K562 (cell line): ENCODE data around the gene YAF2.

Experiments
- CEBPG ChIP-seq, 3 experiments: fragments of 200-800 bp in 1 of 3; sonication (Bioruptor generic) in 1 of 3; sonication (generic) in 1 of 3; formaldehyde crosslinking in 1 of 3; IDR thresholded peaks in 2 of 3; conservative IDR thresholded peaks in 1 of 3; 2 replicates each; pipeline versions ENCODE4 v1.6.1 to v1.8.0; 2016 to 2022; ENCODE audit warnings: missing compliant biosample characterization in 2 of 3, missing genetic modification characterization in 2 of 3, mild to moderate bottlenecking in 1 of 3, missing genetic modification reagents in 1 of 3
- CTCF ChIP-seq, 3 experiments: IDR thresholded peaks in 2 of 3; conservative IDR thresholded peaks in 1 of 3; 2 replicates each; pipeline ENCODE4 v1.5.1; 2011 to 2012; ENCODE audit warnings: low read length in 3 of 3, mild to moderate bottlenecking in 3 of 3, control low read depth in 2 of 3, improper control_type of control experiment in 1 of 3, inconsistent platforms in 1 of 3, low read depth in 1 of 3, mixed read lengths in 1 of 3, moderate library complexity in 1 of 3; ENCODE audit not compliant: insufficient read depth in 2 of 3
- HDAC2 ChIP-seq: fragments of 450-650 bp; IDR thresholded peaks from 2 replicates; pipeline ENCODE4 v1.6.1; 2016; ENCODE audit warnings: mild to moderate bottlenecking
- KLF6 ChIP-seq: fragments of 250-450 bp; sonication (Bioruptor Pico); IDR thresholded peaks from 2 replicates; pipeline ENCODE4 v1.4.0; 2020; ENCODE audit warnings: mild to moderate bottlenecking, moderate library complexity, borderline replicate concordance
- MYBL2 ChIP-seq, 2 experiments: fragments of 450-650 bp in 1 of 2; sonication (generic) in 1 of 2; formaldehyde crosslinking in 1 of 2; IDR thresholded peaks; 2 replicates each; pipeline versions ENCODE4 v1.6.1 to v1.8.1; 2017 to 2022; ENCODE audit warnings: borderline replicate concordance in 1 of 2, inconsistent platforms in 1 of 2, low read depth in 1 of 2, mild to moderate bottlenecking in 1 of 2, missing genetic modification reagents in 1 of 2, moderate library complexity in 1 of 2
- MYNN ChIP-seq, 2 experiments: sonication (generic); formaldehyde crosslinking in 1 of 2; IDR thresholded peaks; 2 replicates each; pipeline versions ENCODE4 v1.5.0 to v1.6.1; 2016 to 2020; ENCODE audit warnings: antibody characterized with exemption in 1 of 2, missing genetic modification reagents in 1 of 2
- NR3C1 ChIP-seq: sonication (generic); formaldehyde crosslinking; IDR thresholded peaks from 2 replicates; pipeline ENCODE4 v1.8.1; 2022; ENCODE audit warnings: missing genetic modification reagents
- RUNX1 ChIP-seq: sonication (generic); IDR thresholded peaks from 2 replicates; pipeline ENCODE4 v1.6.1; 2016; ENCODE audit warnings: antibody characterized with exemption, low read depth
- SNRNP70 ChIP-seq: fragments of 200-400 bp; formaldehyde crosslinking; optimal IDR thresholded peaks from 2 replicates; pipeline ENCODE3; 2017; ENCODE audit warnings: low read depth, low read length
- TGIF2 ChIP-seq: sonication (generic); formaldehyde crosslinking; IDR thresholded peaks from 2 replicates; pipeline ENCODE4 v1.8.1; 2022; ENCODE audit warnings: mild to moderate bottlenecking, missing genetic modification reagents, moderate library complexity
- ZNF282 ChIP-seq: sonication (generic); formaldehyde crosslinking; IDR thresholded peaks from 2 replicates; pipeline ENCODE4 v1.8.1; 2023; ENCODE audit warnings: missing genetic modification reagents

- TF ChIP-seq KLF6 (no peak), CEBPG (CRISPR knock-in tag; IDR thresholded peaks at IDR 0.05) (no peak), CEBPG (tag; conservative IDR thresholded peaks at IDR 0.05 in 1 of 2, IDR thresholded peaks at IDR 0.05 in 1 of 2) (no peak; a peak in 1 of 4 replicates), CTCF (IDR thresholded peaks at IDR 0.05 in 2 of 3, conservative IDR thresholded peaks at IDR 0.05 in 1 of 3; ENCODE audit: insufficient read depth in 2 of 3, low read depth in 1 of 3, low read length in 3 of 3) (no peak), MYBL2 (IDR thresholded peaks at IDR 0.05; ENCODE audit: low read depth) (no peak), MYBL2 (CRISPR knock-in tag; IDR thresholded peaks at IDR 0.05; ENCODE audit: borderline replicate concordance) (no peak), NR3C1 (CRISPR knock-in tag) (no peak), TGIF2 (CRISPR knock-in tag) (no peak), RUNX1 (no peak), HDAC2 (no peak), ZNF282 (CRISPR knock-in tag) (no peak), SNRNP70 (no peak), MYNN (IDR thresholded peaks at IDR 0.05) (no peak), MYNN (CRISPR knock-in tag; IDR thresholded peaks at IDR 0.05) (no peak)
These were observed 57.0 kb downstream of the YAF2 start for GRCh38 chr12:42180990-42181596.
